IPS-NIHi11 (cell line): ENCODE measurements around the gene CD180.

Experiments used
- DNase-seq: peaks from one replicate; pipeline ENCODE4 v3.0.0; 2012; ENCODE audit warnings: mixed read lengths, low spot score

Gene CD180

DNA sequence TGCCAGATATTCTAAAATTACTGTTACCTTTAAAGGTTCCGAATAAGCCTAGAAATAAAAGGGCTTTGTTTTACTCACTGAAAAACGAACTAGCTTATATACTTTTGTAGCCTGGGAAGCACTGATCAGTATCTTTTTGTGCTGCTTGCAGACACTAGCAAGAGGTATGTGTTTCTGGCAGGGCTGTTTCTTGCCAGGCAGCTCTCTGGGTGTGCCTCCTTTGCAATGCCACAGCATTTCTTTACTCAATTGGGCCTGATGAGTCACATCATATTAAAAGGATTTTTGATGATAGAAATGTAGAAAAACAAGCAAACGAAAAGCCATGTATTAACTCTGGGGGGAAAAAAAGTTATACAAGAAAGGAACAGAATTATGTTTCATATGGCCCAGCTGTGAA is 35.6 kb downstream of the CD180 start:
- no peak for DNase-seq

DNA sequence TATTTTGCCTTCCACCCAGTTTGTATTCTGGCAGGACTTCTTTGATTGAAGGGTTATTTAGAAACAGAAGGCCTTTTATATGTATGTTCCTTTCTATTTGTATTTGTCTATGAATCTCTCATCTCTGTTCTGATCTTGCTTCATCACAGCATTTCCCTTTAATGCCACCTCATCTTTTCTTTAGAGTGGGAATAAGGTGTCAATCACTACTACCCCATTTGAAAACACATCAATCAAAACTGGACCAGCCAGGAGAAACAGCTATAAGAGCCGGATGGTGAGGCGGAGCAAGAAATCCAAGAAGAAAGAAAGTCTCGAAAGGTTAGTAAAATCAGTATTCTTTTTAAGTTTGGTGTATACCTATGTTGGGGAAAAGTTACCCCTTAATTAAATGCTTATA is 36.3 kb downstream of the CD180 start:
- DNase-seq = no peak

DNA sequence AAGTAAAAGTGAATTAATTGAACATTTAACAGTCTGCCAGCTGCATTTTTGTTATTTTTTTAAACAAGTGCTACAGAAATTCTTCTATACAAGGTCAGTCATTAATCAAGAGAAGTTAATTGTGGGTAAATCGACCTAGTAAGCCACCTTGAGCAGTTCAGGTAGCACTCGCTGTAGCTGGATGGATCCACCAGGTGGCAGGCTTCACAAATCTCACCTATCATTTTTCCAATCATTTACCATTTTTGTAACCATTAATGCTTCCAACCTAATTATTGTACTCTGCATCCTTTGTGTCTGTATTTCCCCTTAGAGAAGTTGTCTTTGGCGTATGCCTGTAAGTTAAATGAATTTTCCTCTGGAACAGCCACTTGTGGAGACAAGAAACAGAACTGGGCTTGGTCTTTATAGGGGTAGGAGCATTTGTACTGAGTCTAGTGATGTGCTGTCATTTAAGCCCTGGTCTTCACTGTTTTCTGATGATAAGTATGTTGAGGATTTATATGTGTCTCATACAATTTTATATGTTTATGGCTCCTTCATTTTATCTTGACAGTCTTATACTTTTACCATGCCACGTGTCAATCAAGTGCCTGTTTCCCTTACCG is 39.5 kb downstream of the CD180 start:
- DNase-seq = peak; percentile 52

DNA sequence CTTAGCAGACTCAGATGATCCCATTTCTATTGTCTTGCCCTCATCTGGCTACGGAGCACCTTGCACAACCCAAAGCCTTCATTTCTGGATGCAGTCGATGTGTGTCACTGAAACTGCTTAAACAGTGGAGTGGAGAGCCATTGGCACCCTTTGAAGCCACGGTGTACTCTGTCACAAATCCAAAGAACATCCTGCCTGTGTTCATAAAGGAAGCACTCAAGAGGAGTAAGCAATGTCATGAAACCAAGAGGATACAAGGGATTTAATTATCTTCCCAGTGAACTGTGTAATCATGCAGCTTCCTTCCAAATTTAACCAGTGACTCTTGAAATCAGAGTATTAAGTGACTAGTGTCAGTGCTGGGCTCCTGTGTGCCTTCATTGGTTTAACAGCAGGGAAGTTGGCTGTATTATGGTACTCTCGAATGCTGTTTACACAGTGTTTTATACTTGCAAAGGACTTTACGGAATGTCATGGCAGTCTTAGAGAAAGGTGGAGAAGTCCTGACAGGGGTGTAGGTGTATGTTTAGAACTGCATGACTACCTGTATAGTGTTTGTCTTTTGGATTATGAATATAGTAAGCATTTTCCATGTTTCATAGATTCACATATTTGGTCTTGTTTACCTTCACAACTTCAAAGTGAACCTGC is 41.9 kb downstream of the CD180 start:
- DNase-seq = no peak

DNA sequence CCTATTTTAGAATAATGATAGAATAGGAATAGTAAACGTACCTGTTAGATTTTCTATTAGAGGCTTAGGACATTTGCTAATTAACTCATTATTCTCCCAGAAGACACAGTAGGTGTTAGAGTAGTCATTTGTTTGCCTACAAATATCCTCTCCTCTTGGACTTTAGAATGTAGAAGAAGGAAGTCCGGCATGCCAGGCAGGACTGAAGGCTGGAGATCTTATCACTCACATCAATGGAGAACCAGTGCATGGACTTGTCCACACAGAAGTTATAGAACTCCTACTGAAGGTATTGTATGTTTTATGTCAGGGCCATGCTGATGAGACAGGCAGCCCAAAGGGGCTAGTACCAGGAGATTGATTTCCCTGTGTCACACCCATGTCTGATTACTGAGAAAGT is 43.3 kb downstream of the CD180 start:
- no peak for DNase-seq

DNA sequence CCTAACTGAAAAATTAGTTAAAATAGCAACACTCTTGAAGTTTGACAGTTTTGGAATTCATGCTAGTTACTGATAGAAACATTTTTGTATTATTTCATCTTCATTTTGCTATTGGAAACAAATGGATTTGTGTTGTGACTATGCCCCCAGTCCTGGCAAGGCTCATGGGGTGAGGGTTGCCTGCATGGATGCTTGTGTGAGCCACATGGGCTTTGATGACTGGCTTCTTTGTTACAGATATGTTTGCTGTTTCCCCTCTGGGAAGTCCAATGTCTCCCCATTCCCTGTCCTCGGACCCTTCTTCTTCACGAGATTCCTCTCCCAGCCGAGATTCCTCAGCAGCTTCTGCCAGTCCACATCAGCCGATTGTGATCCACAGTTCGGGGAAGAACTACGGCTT is 44.2 kb downstream of the CD180 start:
- DNase-seq = no peak

DNA sequence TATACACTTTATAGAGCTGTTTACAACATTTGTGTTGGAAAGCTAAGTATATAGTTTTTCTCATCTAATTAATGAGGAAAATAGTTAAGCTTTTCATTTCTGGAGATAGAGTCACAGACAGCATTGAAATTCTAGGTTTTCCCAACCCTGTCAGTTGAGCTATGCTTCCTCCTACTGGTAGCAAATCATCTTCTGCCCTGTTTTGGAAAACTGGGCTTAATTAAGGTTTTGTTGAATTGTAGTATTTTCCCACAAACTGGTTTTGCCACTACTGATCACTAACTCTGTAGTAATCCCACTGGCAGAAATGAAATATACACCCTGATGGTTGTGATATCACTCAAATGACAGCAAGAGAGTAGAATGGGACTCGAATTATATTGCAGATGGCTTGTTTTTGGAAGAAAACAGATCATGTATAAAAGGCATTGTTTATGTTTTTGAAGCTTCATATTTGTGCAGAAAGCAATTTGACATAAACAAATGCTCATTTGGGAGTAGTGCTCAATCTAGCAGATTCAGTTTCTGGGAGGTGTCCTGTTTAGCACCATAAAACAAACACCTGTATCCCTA is 46.6 kb downstream of the CD180 start:
- peak; percentile 32 for DNase-seq

DNA sequence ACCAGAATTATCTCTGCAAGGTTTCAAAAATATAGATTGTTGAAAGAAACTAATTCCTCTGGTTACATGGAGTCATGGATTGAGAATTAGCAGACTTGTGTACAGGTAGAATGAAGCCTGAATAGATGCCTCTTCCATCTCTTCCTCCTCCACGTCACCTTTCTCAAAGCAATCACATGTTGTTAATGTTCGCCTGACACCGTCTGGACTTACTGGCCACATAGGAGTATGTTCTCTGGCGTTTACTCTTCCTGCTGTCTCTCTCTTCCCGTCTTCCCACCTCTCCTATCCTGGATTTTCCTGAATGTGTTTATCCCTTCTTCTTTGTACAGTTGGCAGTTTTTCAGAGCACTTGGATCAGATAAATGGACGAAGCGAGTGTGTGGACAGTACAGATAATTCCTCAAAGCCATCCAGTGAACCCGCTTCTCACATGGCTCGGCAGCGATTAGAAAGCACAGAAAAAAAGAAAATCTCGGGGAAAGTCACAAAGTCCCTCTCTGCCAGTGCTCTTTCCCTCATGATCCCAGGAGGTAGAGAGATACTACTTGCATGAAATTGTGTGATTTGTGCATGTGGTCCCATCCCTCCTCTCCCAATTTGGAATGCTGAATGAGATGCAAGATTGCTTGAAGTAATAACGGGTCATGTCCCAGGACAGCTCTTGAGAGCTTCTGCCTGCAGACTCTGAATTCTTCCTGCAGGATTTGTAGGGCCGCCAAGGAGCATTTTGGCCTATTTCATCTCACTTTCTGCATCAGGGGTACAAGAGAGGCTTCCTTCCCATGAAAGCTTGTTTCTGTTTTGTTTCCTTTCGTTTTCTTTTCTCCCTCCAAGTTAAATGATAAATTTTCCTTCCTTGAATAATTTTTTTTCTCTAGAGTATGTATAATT is 47.3 kb downstream of the CD180 start:
- no peak for DNase-seq

DNA sequence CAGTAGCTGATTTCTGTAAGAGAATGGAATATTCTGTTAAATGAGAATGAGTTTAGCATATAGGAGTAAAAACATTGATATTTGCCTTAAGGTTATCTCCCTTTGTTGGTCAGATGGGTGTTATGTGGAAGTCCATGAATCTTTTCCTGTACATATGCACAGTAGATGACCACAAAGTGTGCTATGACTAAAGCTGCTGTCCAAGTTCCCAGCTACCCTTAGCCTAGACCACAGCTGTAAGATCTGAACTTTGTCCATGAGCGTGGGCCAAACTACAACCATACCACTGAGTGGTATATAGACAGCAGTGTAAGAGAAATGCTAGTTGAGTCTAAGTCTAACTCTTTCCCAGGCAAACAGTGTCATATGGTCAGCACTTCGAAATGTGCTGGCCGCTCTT is 48.8 kb downstream of the CD180 start:
- no peak for DNase-seq

DNA sequence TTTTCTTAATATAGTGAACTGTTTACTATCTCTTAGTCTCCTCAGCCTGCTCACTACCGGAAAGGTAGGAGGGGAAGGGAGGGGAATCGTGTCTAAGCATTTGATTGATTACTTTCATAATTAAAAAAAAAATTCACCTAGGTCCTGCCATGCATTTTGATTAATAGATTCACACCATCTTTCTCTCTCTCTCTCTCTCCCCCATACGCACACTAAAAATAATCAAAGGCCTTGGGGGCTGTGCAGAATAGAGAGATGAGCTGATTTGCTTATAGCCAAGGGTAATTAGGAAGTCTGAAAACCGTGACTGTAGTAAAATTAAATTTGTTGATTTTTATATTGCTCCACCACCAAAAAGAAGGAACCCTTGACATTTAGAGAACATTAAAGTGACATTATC is 49.6 kb downstream of the CD180 start:
- DNase-seq = no peak

DNA sequence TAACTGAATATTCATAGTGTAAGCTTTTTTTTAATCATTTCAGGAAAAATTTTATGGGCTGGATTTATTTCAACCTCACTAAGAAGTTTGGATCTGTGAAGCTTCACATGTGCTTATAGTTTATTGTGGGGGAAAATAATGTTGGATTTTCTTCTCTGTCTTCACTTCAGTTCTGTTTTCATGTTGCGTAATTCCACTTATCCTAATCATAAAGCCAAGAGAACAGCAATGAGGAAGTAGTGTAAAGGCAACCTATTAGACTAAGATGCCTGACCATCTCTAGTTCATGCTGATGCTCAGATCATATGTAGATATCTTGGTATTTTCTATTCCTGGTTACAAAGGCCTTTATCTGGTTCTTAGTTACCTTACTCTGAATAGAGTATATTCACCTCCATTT is 50.0 kb downstream of the CD180 start:
- DNase-seq = no peak

DNA sequence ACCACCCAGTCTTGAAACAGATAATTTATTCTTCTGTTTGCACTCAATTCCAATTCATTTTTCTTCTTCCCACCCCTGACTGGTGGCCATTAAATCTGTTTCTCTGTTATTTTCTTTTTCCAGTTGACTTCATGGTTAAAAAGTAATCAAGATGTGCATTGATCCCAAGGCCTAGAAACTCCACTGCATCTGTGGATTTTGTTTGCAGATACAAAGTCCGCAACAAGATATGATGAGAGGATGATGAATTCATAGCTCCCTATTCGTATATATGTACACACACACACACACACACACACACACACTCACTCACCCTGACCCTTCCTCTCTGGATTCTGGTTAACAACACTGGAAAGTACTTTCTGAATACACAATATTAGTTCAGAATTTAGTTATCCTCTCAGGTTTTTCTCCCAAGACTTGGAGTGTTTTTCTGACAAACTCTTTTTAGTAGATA is 52.4 kb downstream of the CD180 start:
- no peak for DNase-seq

DNA sequence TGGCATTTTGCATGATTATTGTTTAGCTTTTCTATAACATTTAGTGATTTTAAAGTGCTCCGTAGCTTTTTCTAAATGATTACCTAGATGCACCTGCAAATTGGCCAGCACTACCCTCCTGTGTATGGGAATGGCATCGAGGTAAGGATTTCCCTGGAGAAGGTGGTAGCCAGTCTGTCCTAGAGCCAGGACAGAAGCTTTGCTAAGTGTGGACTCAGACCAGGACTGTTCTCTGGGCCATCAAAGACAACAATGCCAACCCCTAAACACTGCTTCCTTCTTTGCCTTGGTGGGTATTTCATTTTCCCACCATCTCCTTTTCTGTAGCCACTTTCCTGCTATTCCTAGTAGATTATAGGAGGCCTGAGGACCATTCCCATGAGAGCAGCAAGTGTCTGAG is 53.0 kb downstream of the CD180 start:
- DNase-seq = no peak

DNA sequence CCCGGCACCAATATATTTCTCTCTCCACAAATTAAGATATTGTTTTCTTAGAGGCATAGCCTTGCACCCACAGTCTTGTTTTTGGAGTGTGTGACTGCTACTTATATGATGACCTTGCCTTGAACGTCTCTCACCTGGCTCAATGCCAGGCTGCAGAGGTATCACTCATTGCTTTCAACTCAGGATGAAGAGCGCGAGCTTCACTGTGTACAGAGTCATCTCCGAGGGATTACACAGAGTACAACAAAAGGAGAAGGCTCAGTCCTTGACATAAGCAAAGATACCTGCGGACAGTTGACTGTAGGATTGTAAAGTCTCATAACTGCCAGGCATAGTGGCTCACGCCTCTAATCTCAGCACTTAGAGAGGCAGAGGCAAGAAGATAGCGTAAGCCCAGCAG is 53.8 kb downstream of the CD180 start:
- no peak for DNase-seq

DNA sequence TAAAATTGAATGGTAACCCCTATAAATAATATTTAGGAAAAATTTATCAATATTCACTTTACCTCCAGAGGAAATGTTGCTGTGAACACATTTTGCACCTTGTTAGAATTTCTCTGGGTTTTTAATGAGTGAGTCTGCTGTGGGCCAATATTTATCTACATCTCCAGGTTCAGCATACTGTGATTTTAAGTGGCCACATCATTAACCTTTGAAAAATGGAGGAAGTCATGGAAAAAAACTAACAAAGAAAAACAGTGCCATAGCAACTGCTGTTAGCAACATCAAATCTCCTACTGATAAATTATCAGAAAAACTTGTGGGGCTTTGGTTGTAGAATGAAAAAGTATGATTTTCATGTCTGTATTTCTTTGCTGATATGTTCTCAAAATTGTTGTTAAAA is 55.0 kb downstream of the CD180 start:
- no peak for DNase-seq

DNA sequence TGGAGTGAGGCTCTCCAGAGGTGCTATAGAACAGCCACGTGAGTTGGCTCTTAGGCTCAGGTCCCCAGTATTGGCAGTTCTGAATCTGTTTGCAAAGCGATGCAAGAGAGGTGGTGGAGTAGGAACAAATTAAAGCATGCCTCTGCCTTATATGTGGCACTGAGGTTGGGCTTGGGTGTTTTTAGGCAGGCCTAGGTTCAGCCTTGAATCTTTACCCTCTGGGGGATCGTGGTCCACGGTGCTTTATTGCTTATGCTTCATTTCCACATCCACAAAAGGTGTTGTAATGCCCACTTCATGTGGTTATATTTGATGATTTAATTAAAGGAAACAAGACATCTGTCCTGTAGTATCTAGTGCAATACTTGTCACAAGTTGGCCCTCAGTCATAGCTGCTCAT is 56.2 kb downstream of the CD180 start:
- no peak for DNase-seq

DNA sequence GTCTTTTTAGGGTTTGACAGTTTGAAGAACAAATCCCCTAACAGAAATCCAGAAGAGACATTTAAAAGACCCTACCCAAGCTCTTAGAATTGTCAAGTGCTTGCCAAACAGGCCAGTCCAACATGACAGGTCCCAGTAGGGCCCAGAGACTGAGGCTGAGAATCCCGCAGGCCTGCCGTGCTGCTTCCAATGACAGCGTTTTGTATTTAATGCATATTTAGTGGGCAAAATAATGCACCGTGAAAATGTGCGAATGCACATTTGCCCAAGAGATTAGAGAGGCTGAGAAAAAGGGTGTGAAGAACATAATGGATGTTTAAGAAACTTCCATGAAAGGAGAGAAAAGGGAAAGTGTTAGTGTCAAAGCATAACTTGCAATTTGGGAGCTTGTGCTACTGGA is 57.6 kb downstream of the CD180 start:
- no peak for DNase-seq

DNA sequence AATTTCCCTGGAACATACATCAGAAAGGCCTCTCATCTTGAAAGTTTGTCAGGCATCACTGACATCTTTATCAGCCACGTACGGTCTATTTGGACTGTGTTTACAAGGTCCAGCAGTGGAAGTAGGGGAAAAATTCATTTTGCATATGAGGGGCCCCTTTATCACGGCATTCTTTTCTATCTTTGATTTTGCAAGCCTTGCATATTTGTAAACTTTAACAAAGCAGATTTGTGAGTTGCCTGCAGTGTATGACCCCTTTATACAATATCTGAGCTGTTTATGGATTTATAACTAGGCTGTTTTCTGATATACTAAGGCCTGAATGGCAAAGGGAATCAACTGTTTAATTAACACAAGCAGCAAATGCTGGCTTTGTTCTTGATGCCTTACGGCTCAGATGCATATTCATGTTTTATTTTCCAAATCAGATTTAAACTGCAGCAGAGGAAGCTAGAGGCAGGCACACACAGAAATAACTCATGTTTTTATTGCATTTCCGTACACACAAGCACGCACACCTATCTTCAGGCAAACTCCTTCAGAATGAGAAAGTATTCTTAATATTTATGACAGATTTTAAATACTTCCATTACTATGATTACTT is 61.1 kb downstream of the CD180 start:
- no peak for DNase-seq

DNA sequence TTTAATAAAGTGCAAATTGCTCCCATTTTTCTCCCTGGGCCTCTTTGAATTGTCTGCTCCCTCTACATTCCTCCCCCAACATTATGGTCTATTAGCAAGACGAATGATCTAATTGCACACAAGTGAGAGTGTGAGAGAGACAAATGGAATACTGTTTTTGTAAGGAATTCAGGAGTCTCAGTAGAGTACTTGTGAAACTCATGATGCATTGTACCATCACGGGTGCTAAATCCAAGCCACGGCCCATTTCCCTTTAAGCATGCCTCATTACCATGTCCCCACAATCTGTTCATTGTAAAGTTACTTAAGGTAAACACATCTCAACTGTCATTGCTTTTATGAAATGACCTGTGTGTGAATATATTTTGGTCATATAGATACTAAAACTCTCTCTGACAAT is 62.8 kb downstream of the CD180 start:
- no peak for DNase-seq

DNA sequence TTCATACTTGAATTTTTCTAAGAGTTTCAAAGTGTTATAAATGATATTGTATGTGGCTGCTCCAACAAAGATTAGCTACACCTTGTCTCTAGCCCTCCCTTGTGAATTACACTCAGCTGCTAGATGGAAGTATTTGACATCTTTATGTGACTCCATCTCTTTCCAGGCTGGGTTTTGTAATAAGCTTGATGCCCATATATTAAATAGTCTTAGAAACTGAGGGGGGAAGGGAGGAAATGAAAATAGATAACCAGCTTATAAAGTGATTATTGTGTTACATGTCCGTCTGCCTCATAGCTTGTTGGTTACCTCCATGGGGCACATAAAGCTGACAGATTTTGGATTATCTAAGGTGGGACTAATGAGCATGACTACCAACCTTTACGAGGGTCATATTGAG is 63.4 kb downstream of the CD180 start:
- no peak for DNase-seq

DNA sequence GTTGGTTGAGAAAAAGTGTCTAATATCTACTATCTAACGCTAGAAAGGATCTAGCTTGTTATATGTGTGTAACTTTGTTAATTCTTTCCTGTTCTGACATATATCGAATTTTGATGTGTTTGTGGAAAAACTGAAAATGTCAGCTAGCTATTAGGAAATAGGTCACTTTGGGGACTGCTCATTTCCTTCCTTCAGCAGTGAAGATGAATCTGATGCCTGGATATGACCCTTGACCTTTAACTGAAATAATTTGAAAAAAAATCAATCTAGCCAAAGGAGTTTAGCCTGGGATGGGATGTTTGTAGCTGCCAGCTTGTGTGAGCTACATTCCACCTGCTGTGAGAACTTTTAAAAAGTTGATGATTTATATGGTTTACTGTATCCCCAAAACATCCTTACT is 66.8 kb downstream of the CD180 start:
- no peak for DNase-seq
